Pericardium fibroblast (primary cell): ENCODE data around the gene AMOT. TPM values are rescaled to one million over a fixed set of nuclear protein-coding genes. Genes with fewer than 3 reads are reported as not detected.

Source experiments
- total RNA-seq: library from RNA; depleted of rRNA; stranded (reverse); fragments of >200 nt; gene quantifications from 2 replicates; pipeline ENCODE4 v1.2.3, GENCODE V29; 2015

Gene AMOT, protein sequence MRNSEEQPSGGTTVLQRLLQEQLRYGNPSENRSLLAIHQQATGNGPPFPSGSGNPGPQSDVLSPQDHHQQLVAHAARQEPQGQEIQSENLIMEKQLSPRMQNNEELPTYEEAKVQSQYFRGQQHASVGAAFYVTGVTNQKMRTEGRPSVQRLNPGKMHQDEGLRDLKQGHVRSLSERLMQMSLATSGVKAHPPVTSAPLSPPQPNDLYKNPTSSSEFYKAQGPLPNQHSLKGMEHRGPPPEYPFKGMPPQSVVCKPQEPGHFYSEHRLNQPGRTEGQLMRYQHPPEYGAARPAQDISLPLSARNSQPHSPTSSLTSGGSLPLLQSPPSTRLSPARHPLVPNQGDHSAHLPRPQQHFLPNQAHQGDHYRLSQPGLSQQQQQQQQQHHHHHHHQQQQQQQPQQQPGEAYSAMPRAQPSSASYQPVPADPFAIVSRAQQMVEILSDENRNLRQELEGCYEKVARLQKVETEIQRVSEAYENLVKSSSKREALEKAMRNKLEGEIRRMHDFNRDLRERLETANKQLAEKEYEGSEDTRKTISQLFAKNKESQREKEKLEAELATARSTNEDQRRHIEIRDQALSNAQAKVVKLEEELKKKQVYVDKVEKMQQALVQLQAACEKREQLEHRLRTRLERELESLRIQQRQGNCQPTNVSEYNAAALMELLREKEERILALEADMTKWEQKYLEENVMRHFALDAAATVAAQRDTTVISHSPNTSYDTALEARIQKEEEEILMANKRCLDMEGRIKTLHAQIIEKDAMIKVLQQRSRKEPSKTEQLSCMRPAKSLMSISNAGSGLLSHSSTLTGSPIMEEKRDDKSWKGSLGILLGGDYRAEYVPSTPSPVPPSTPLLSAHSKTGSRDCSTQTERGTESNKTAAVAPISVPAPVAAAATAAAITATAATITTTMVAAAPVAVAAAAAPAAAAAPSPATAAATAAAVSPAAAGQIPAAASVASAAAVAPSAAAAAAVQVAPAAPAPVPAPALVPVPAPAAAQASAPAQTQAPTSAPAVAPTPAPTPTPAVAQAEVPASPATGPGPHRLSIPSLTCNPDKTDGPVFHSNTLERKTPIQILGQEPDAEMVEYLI
- total RNA-seq = 1.6 and 3.3 TPM in 2 replicates

GRCh38 chrX:112840382-112841113 is at the start of gene AMOT:
Gene AMOT, minus strand, starts transcription at chrX:112840831. Its CDS starts 17,705 bp downstream, at chrX:112823126.

Other genes with a start within 250 kb of the AMOT start
- gene LHFPL1, start 160.9 kb downstream of the AMOT start, total RNA-seq = not detected in 2 replicates